ENCODE measurements around the gene GUF1.
"Not testable (repeated sequence)": the region's sequence is repeated elsewhere in the genome, so short reads cannot be mapped to it uniquely, and the experiment has no call there.

The GUF1 gene

GRCh38 chr4:44728694-44729093 is 50.5 kb downstream of the GUF1 start:
- H3K4me1 ChIP-seq (ENCODE audit: control insufficient read depth, insufficient read depth, low read length, unreplicated experiment); H3K27me3 ChIP-seq (ENCODE audit: insufficient read depth, low read length); H3K27ac ChIP-seq (ENCODE audit: low read depth, low read length); H3K36me3 ChIP-seq (ENCODE audit: insufficient read depth, low read length); H3K4me3 ChIP-seq (ENCODE audit: low read depth, low read length); H2AFZ ChIP-seq (ENCODE audit: low read length, unreplicated experiment): not testable (repeated sequence)
- H3K79me2 ChIP-seq (ENCODE audit: control insufficient read depth, insufficient read depth, low read length, unreplicated experiment): peaks cover 24% of the 10 kb centered on the region

GRCh38 chr4:44736900-44737299 is 58.7 kb downstream of the GUF1 start:
- H3K79me2 ChIP-seq (ENCODE audit: control insufficient read depth, insufficient read depth, low read length, unreplicated experiment): no peaks in the 10 kb centered on the region
- H3K27me3 ChIP-seq (ENCODE audit: insufficient read depth, low read length): peaks cover 4% of the 10 kb centered on the region; the same call in 1 of the 2 replicates
- H2AFZ ChIP-seq (ENCODE audit: low read length, unreplicated experiment): no peak overlapping the region
- H3K27ac ChIP-seq (ENCODE audit: low read depth, low read length): no peak overlapping the region
- no peak overlapping the region for H3K4me3 ChIP-seq (ENCODE audit: low read depth, low read length)
- no peaks in the 10 kb centered on the region for H3K36me3 ChIP-seq (ENCODE audit: insufficient read depth, low read length)
- H3K4me1 ChIP-seq (ENCODE audit: control insufficient read depth, insufficient read depth, low read length, unreplicated experiment): no peaks in the 10 kb centered on the region

GRCh38 chr4:44738615-44739014 is 60.4 kb downstream of the GUF1 start:
- no peaks in the 10 kb centered on the region for H3K36me3 ChIP-seq (ENCODE audit: insufficient read depth, low read length)
- no peaks in the 10 kb centered on the region for H3K79me2 ChIP-seq (ENCODE audit: control insufficient read depth, insufficient read depth, low read length, unreplicated experiment)
- peaks cover 4% of the 10 kb centered on the region; the same call in 1 of the 2 replicates for H3K27me3 ChIP-seq (ENCODE audit: insufficient read depth, low read length)
- no peaks in the 10 kb centered on the region for H3K4me1 ChIP-seq (ENCODE audit: control insufficient read depth, insufficient read depth, low read length, unreplicated experiment)
- H3K27ac ChIP-seq (ENCODE audit: low read depth, low read length): no peak overlapping the region
- H2AFZ ChIP-seq (ENCODE audit: low read length, unreplicated experiment): no peak overlapping the region
- H3K4me3 ChIP-seq (ENCODE audit: low read depth, low read length): no peak overlapping the region

GRCh38 chr4:44740201-44740600 is 62.0 kb downstream of the GUF1 start:
- Histone ChIP-seq H3K27me3 (ENCODE audit: insufficient read depth, low read length) (peaks cover 4% of the 10 kb centered on the region; the same call in 1 of the 2 replicates), H3K36me3 (ENCODE audit: insufficient read depth, low read length) (no peaks in the 10 kb centered on the region), H3K4me1 (ENCODE audit: control insufficient read depth, insufficient read depth, low read length, unreplicated experiment) (no peaks in the 10 kb centered on the region), H3K27ac (ENCODE audit: low read depth, low read length) (no peak overlapping the region), H3K79me2 (ENCODE audit: control insufficient read depth, insufficient read depth, low read length, unreplicated experiment) (no peaks in the 10 kb centered on the region), H3K4me3 (ENCODE audit: low read depth, low read length) (no peak overlapping the region), H2AFZ (ENCODE audit: low read length, unreplicated experiment) (no peak overlapping the region)

All from ACC112 (cell line).